ENCODE results near the gene LAT.

GRCh38 chr16:28984619-28985135, at the start of gene LAT:
- TF ChIP-seq ARNTL (CRISPR knock-in tag; IDR thresholded peaks at IDR 0.05; ENCODE audit: borderline replicate concordance, low read depth) = no peak
- no peak for TF ChIP-seq POU6F1 (CRISPR knock-in tag; IDR thresholded peaks at IDR 0.05; ENCODE audit: borderline replicate concordance, low read depth)
- TF ChIP-seq OSR1 (CRISPR knock-in tag; IDR thresholded peaks at IDR 0.05) = no peak
- no peak for TF ChIP-seq ZNF565 (CRISPR knock-in tag; conservative IDR thresholded peaks at IDR 0.05; ENCODE audit: low read depth)
- no peak for TF ChIP-seq PATZ1 (CRISPR knock-in tag; IDR thresholded peaks at IDR 0.05; ENCODE audit: borderline replicate concordance)
